K562 (cell line): ENCODE data around the gene DCUN1D4. TPM values are rescaled to one million over a fixed set of nuclear protein-coding genes. Genes with fewer than 3 reads are reported as not detected.

Experiments
- CHAMP1 ChIP-seq: fragments of 450-650 bp; IDR thresholded peaks from 2 replicates; pipeline ENCODE4 v1.6.1; 2016; ENCODE audit warnings: mild to moderate bottlenecking
- CTCFL ChIP-seq: IDR thresholded peaks from 2 replicates; pipeline ENCODE4 v1.6.1; 2011; ENCODE audit warnings: borderline replicate concordance, low read depth, mild to moderate bottlenecking, moderate library complexity, low read length; ENCODE audit not compliant: insufficient read depth, poor library complexity, severe bottlenecking
- EP400 ChIP-seq: fragments of 450-650 bp; IDR thresholded peaks from 2 replicates; pipeline ENCODE4 v1.6.1; 2017; ENCODE audit warnings: antibody characterized with exemption, mild to moderate bottlenecking, moderate library complexity
- ID3 ChIP-seq, 2 experiments: fragments of 250-450 bp in 1 of 2; fragments of 450-650 bp in 1 of 2; sonication (Bioruptor Pico) in 1 of 2; IDR thresholded peaks; 2 replicates each; pipeline versions ENCODE4 v1.6.1 to v1.8.0; 2016 to 2021; ENCODE audit warnings: mild to moderate bottlenecking in 2 of 2, moderate library complexity in 2 of 2, missing compliant biosample characterization in 1 of 2, missing genetic modification characterization in 1 of 2
- KLF16 ChIP-seq: IDR thresholded peaks from 2 replicates; pipeline ENCODE4 v1.6.1; 2016; ENCODE audit warnings: antibody characterized with exemption
- MTA3 ChIP-seq: fragments of 450-650 bp; formaldehyde crosslinking; IDR thresholded peaks from 2 replicates; pipeline ENCODE4 v1.6.1; 2017; ENCODE audit warnings: mild to moderate bottlenecking, borderline replicate concordance
- NCOA6 ChIP-seq: fragments of 450-650 bp; IDR thresholded peaks from 2 replicates; pipeline ENCODE4 v1.6.1; 2017; ENCODE audit warnings: mild to moderate bottlenecking
- NFATC3 ChIP-seq: fragments of 450-650 bp; IDR thresholded peaks from 2 replicates; pipeline ENCODE4 v1.6.1; 2017; ENCODE audit warnings: mild to moderate bottlenecking
- PHB2 ChIP-seq: fragments of 450-650 bp; IDR thresholded peaks from 2 replicates; pipeline ENCODE4 v1.6.1; 2017; ENCODE audit warnings: low read depth
- RB1 ChIP-seq: fragments of 450-650 bp; IDR thresholded peaks from 2 replicates; pipeline ENCODE4 v1.6.1; 2017; ENCODE audit warnings: low read depth, mild to moderate bottlenecking
- SMARCC2 ChIP-seq: fragments of 450-650 bp; IDR thresholded peaks from 2 replicates; pipeline ENCODE4 v1.6.1; 2017; ENCODE audit warnings: antibody characterized with exemption, moderate library complexity, mild to moderate bottlenecking, low read depth
- SNRNP70 ChIP-seq: fragments of 200-400 bp; formaldehyde crosslinking; optimal IDR thresholded peaks from 2 replicates; pipeline ENCODE3; 2017; ENCODE audit warnings: low read depth, low read length
- STAT5A ChIP-seq: IDR thresholded peaks from 2 replicates; pipeline ENCODE4 v1.6.1; 2012; ENCODE audit warnings: low read length, inconsistent platforms, borderline replicate concordance
- UBTF ChIP-seq, 2 experiments: IDR thresholded peaks; 2 replicates each; pipeline ENCODE4 v1.6.1; 2012; ENCODE audit warnings: improper control_type of control experiment in 2 of 2, low read depth in 2 of 2, low read length in 2 of 2, borderline replicate concordance in 1 of 2
- ZBTB49 ChIP-seq: sonication (generic); formaldehyde crosslinking; IDR thresholded peaks from 2 replicates; pipeline ENCODE4 v1.8.0; 2022; ENCODE audit warnings: missing genetic modification reagents, mild to moderate bottlenecking, borderline replicate concordance
- ZNF121 ChIP-seq: sonication (generic); formaldehyde crosslinking; conservative IDR thresholded peaks from 2 replicates; pipeline ENCODE4 v1.8.0; 2022; ENCODE audit warnings: missing genetic modification reagents
- ZNF224 ChIP-seq: sonication (generic); formaldehyde crosslinking; IDR thresholded peaks from 2 replicates; pipeline ENCODE4 v1.8.0; 2022; ENCODE audit warnings: mild to moderate bottlenecking, missing genetic modification reagents
- ZNF717 ChIP-seq: fragments of 250-450 bp; sonication (Bioruptor Pico); IDR thresholded peaks from 2 replicates; pipeline ENCODE4 v1.5.0; 2021
- ZNF830 ChIP-seq: fragments of 250-450 bp; sonication (Bioruptor Pico); IDR thresholded peaks from 2 replicates; pipeline ENCODE4 v1.5.0; 2021; ENCODE audit warnings: mild to moderate bottlenecking
- polyA plus RNA-seq, 8 experiments: library from polyadenylated mRNA; depleted of rRNA in 4 of 8; stranded (reverse) in 5 of 8; unstranded in 3 of 8; fragments of >200 nt; fragmentation: Nextera tagmentation in 2 of 8; fragmentation: Illumina TruSeq in 1 of 8; extraction: Ambion mirVana in 2 of 8; extraction: Trizol in 1 of 8; gene quantifications; 2 replicates each; pipeline versions ENCODE4 v1.2.1 to v1.2.3, GENCODE V29; 2011 to 2014; ENCODE audit warnings: inconsistent platforms in 1 of 8, missing spikeins in 1 of 8
- total RNA-seq, 7 experiments: library from RNA; depleted of rRNA in 6 of 7; stranded (reverse); fragments of >200 nt in 6 of 7; fragmentation: Illumina TruSeq in 2 of 7; extraction: Trizol in 2 of 7; gene quantifications; 2 replicates each; pipeline versions ENCODE4 v1.2.1 to v1.2.3, GENCODE V29; 2011 to 2021; ENCODE audit warnings: low replicate concordance in 1 of 7

The DCUN1D4 gene
- total and polyA plus RNA-seq, 9 of the 15 experiments (the other 6 are each of a cell fraction or from before 2014, with no cell fraction given): 15.1 to 73.5 (median 23.0) TPM

- TF ChIP-seq STAT5A (no peak), ZNF224 (CRISPR knock-in tag) (no peak), UBTF (IDR thresholded peaks at IDR 0.05; ENCODE audit: borderline replicate concordance in 1 of 2, low read depth in 2 of 2, low read length in 2 of 2) (no peak), ZNF121 (CRISPR knock-in tag) (no peak), ID3 (CRISPR knock-in tag; IDR thresholded peaks at IDR 0.05) (no peak), ID3 (tag; IDR thresholded peaks at IDR 0.05) (no peak), SMARCC2 (no peak), CTCFL (peak; percentile 42), KLF16 (0 out of 2 replicates have a peak, but pooled peaks have one; percentile 10), EP400 (no peak), NCOA6 (no peak), RB1 (no peak), CHAMP1 (no peak), ZNF830 (CRISPR knock-in tag) (no peak), ZBTB49 (CRISPR knock-in tag) (no peak), PHB2 (no peak), ZNF717 (CRISPR knock-in tag) (no peak), SNRNP70 (no peak), MTA3 (0 out of 2 replicates have a peak, but pooled peaks have one; percentile 43), NFATC3 (no peak)
These were observed 53.0 kb downstream of the DCUN1D4 start (continued) for GRCh38 chr4:51895816-51896408.
